ENCODE measurements around the gene DCBLD2. TPM values are rescaled to one million over a fixed set of nuclear protein-coding genes. Genes with fewer than 3 reads are reported as not detected.

The DCBLD2 gene
- total and polyA plus RNA-seq, 2 of the 13 experiments (the other 11 are each of a cell fraction or from before 2014, with no cell fraction given) = 43.8 to 56.9 TPM

GRCh38 chr3:98778852-98779413 is 122.6 kb downstream of the DCBLD2 start (continued):
- no peak for TF ChIP-seq HNF1A (IDR thresholded peaks at IDR 0.05; ENCODE audit: low read depth)
- peak; percentile 60; the same call in 1 of the 2 replicates for TF ChIP-seq HNF1A (CRISPR knock-in tag; IDR thresholded peaks at IDR 0.05; ENCODE audit: borderline replicate concordance)
- peak; percentile 50; the same call in 1 of the 2 replicates for TF ChIP-seq ZNF746 (CRISPR knock-in tag; IDR thresholded peaks at IDR 0.05)
- TF ChIP-seq ZNF230 (CRISPR knock-in tag; IDR thresholded peaks at IDR 0.05) = no peak
- 0 out of 2 replicates have a peak, but pooled peaks have one; percentile 35 for TF ChIP-seq GATAD1 (CRISPR knock-in tag; IDR thresholded peaks at IDR 0.05)
- TF ChIP-seq MTERF4 (CRISPR knock-in tag; IDR thresholded peaks at IDR 0.05) = peak; percentile 73; the same call in 1 of the 2 replicates
- 0 out of 2 replicates have a peak, but pooled peaks have one; percentile 10 for TF ChIP-seq ARID2 (CRISPR knock-in tag; IDR thresholded peaks at IDR 0.05; ENCODE audit: borderline replicate concordance)
- peak; percentile 15; the same call in 1 of the 2 replicates for TF ChIP-seq ATF3 (CRISPR knock-in tag; IDR thresholded peaks at IDR 0.05)
- TF ChIP-seq BRF2 (CRISPR knock-in tag; IDR thresholded peaks at IDR 0.05) = no peak
- 0 out of 2 replicates have a peak, but pooled peaks have one; percentile 32 for TF ChIP-seq SP5 (CRISPR knock-in tag; IDR thresholded peaks at IDR 0.05; ENCODE audit: borderline replicate concordance, low read depth)
- no peak for TF ChIP-seq CC2D1A (CRISPR knock-in tag; IDR thresholded peaks at IDR 0.05)
- TF ChIP-seq ZBTB38 (CRISPR knock-in tag; IDR thresholded peaks at IDR 0.05) = 0 out of 2 replicates have a peak, but pooled peaks have one; percentile 36
- peak; percentile 36; the same call in 1 of the 2 replicates for TF ChIP-seq ZBTB37 (CRISPR knock-in tag; IDR thresholded peaks at IDR 0.05)
- peak; percentile 62; the same call in 1 of the 2 replicates for TF ChIP-seq ZNF205 (CRISPR knock-in tag; IDR thresholded peaks at IDR 0.05)
- TF ChIP-seq MEIS2 (CRISPR knock-in tag; IDR thresholded peaks at IDR 0.05) = peak; percentile 65; the same call in 1 of the 2 replicates
- peak; percentile 64 for TF ChIP-seq NR2F6 (IDR thresholded peaks at IDR 0.05)
- TF ChIP-seq NR2F6 (CRISPR knock-in tag; IDR thresholded peaks at IDR 0.05) = peak; percentile 63; the same call in 1 of the 2 replicates
- no peak for TF ChIP-seq ZNF639 (CRISPR knock-in tag; conservative IDR thresholded peaks at IDR 0.05)
- TF ChIP-seq NR1H2 (CRISPR knock-in tag; IDR thresholded peaks at IDR 0.05; ENCODE audit: borderline replicate concordance, low read depth) = no peak
- TF ChIP-seq SKI (IDR thresholded peaks at IDR 0.05; ENCODE audit: partially characterized antibody) = peak; percentile 68

Data from HepG2 (cell line).